Transverse colon (tissue), 4 donors: ENCODE measurements around the gene HACL1. TPM values are rescaled to one million over a fixed set of nuclear protein-coding genes. Genes with fewer than 3 reads are reported as not detected.
A peak's percentile ranks its signal among the peaks of the same experiment; 100 is the strongest.

Source experiments
- DNase-seq: peaks from one replicate; pipeline ENCODE4 v3.0.0-alpha.2; 2019
- H3K27ac ChIP-seq, 4 donors: fragments of 200-600 bp; sonication (generic); 2 replicates each; pipeline ENCODE4 v1.5.1; 2016 to 2018; ENCODE audit warnings: inconsistent platforms in 4 of 4
- H3K27me3 ChIP-seq: fragments of 200-600 bp; sonication (generic); 2 replicates; pipeline ENCODE4 v1.5.1; 2017; ENCODE audit warnings: inconsistent platforms
- H3K36me3 ChIP-seq, 4 donors: fragments of 200-600 bp; sonication (generic); 2 replicates each; pipeline ENCODE4 v1.5.1; 2017 to 2019; ENCODE audit warnings: inconsistent platforms in 4 of 4
- H3K4me1 ChIP-seq, 4 donors: fragments of 200-600 bp; sonication (generic); 2 replicates each; pipeline ENCODE4 v1.5.1; 2017 to 2020; ENCODE audit warnings: inconsistent platforms in 4 of 4
- H3K4me3 ChIP-seq, 4 donors: fragments of 200-600 bp; sonication (generic); 1 replicate in 1 of 4; 2 replicates in 3 of 4; pipeline versions ENCODE4 v1.5.1 to v1.6.1; 2017 to 2019; ENCODE audit warnings: inconsistent platforms in 4 of 4
- H3K9me3 ChIP-seq, 2 donors: fragments of 200-600 bp; sonication (generic); 2 replicates each; pipeline ENCODE4 v1.5.1; 2017 to 2019; ENCODE audit warnings: inconsistent platforms in 2 of 2
- CTCF ChIP-seq, 5 experiments: fragments of 200-600 bp in 3 of 5; fragments of 450-650 bp in 2 of 5; sonication (generic) in 3 of 5; IDR thresholded peaks; 1 replicate in 2 of 5; 2 replicates in 3 of 5; pipeline ENCODE4 v1.5.1; 2016 to 2017; ENCODE audit warnings: antibody characterized with exemption in 5 of 5, inconsistent platforms in 3 of 5, mild to moderate bottlenecking in 2 of 5, moderate library complexity in 1 of 5
- EP300 ChIP-seq: sonication (generic); formaldehyde crosslinking; IDR thresholded peaks from one replicate; pipeline ENCODE4 v1.6.1; 2017; ENCODE audit warnings: antibody characterized with exemption, low read depth
- POLR2A ChIP-seq: fragments of 450-650 bp; IDR thresholded peaks from one replicate; pipeline ENCODE4 v1.6.1; 2016; ENCODE audit warnings: antibody characterized with exemption, mild to moderate bottlenecking, moderate library complexity
- POLR2AphosphoS5 ChIP-seq, 3 donors: sonication (generic); formaldehyde crosslinking; IDR thresholded peaks; one replicate each; pipeline ENCODE4 v1.6.1; 2016; ENCODE audit warnings: antibody characterized with exemption in 3 of 3
- WGBS, 2 donors: methylation state at CpG; one replicate each; pipeline ENCODE4 v1.1.5; 2018; ENCODE audit warnings: low coverage in 1 of 2; 5-methylcytosine and 5-hydroxymethylcytosine counted together
- in situ Hi-C, 4 donors: fragments of 200-750 bp; cut with MboI; loops; one replicate each; pipeline versions ENCODE4 v1.15.0 to v1.15.1; 2017; ENCODE audit warnings: low sequenced_read_pairs in 3 of 4, low pct_ligation_motif_present in 1 of 4, low pct_unique_long_range_greater_than_20kb in 1 of 4
- intact Hi-C: fragments of 100-400 bp; cut with DNase I; formaldehyde crosslinking; loops from one replicate; pipeline ENCODE4 v1.15.1; 2023; ENCODE audit warnings: low total_unique reads
- total RNA-seq, 4 donors: library from RNA; depleted of rRNA; stranded (reverse); fragments of >200 nt; gene quantifications; one replicate each; pipeline ENCODE4 v1.1.0, GENCODE V29; 2016

The HACL1 gene
- total RNA-seq, 4 donors from 2014 or later = 7.5 to 21.3 (median 17.1) TPM

- no peaks in the 10 kb centered on the region for H3K27me3 ChIP-seq
- no peaks in the 10 kb centered on the region for H3K36me3 ChIP-seq
- peak overlapping the region; percentile 73 to 84 (median 78) for H3K27ac ChIP-seq
- intact Hi-C loops (no loop called here), in situ Hi-C loops (loop anchor here in 3 of 4 donors (10.0 to 25.0 kb wide), 3 partner anchors 166 to 624 kb away; partner anchors contain the start of genes DPH3 (in 1 of the 3) and OXNAD1 (in 1 of the 3))
- DNase-seq = peak; percentile 42
- H3K9me3 ChIP-seq = no peaks in the 10 kb centered on the region
- TF ChIP-seq EP300 (peak; percentile 68), CTCF (IDR thresholded peaks at IDR 0.05) (no peak), POLR2A (no peak), POLR2AphosphoS5 (IDR thresholded peaks at IDR 0.05) (peak; percentile 27 to 57 (median 52))
- no peak overlapping the region for H3K4me3 ChIP-seq
- 72% methylated on average over 6 of the region's 6 CpGs; no CpG with 5 or more reads in 1 of the 2 donors for WGBS, 2 donors
- peaks cover 15 to 30% (median 19%) of the 10 kb centered on the region in 4 donors for H3K4me1 ChIP-seq
Observed at GRCh38 chr3:15638193-15638890, 37.0 kb upstream of the HACL1 start.

- no peaks in the 10 kb centered on the region for H3K36me3 ChIP-seq
- H3K9me3 ChIP-seq = no peaks in the 10 kb centered on the region
- 53 to 72% methylated on average over 5 to 7 of the region's 7 CpGs for WGBS, 2 donors
- peaks cover 15 to 31% (median 19%) of the 10 kb centered on the region in 4 donors for H3K4me1 ChIP-seq
- H3K4me3 ChIP-seq = no peak overlapping the region
- no peaks in the 10 kb centered on the region for H3K27me3 ChIP-seq
- H3K27ac ChIP-seq = peak overlapping the region; percentile 73 to 84 (median 78)
- no peak for TF ChIP-seq EP300
- no peak for TF ChIP-seq POLR2AphosphoS5 (IDR thresholded peaks at IDR 0.05)
- TF ChIP-seq POLR2A = no peak
- TF ChIP-seq CTCF (IDR thresholded peaks at IDR 0.05) = no peak
- in situ Hi-C loops (loop anchor here in 3 of 4 donors (10.0 to 25.0 kb wide), 3 partner anchors 167 to 625 kb away; partner anchors contain the start of genes DPH3 (in 1 of the 3) and OXNAD1 (in 1 of the 3)), intact Hi-C loops (no loop called here)
- no peak for DNase-seq
Observed at GRCh38 chr3:15637131-15637951, 36.0 kb upstream of the HACL1 start.

- peak overlapping the region; percentile 73 to 84 (median 78) for H3K27ac ChIP-seq
- DNase-seq = no peak
- TF ChIP-seq CTCF (IDR thresholded peaks at IDR 0.05) (no peak), POLR2A (no peak), POLR2AphosphoS5 (IDR thresholded peaks at IDR 0.05) (no peak), EP300 (no peak)
- H3K4me1 ChIP-seq = peaks cover 15 to 31% (median 19%) of the 10 kb centered on the region in 4 donors
- H3K36me3 ChIP-seq = no peaks in the 10 kb centered on the region
- intact Hi-C loops (no loop called here), in situ Hi-C loops (loop anchor here in 3 of 4 donors (10.0 to 25.0 kb wide), 3 partner anchors 169 to 626 kb away; partner anchors contain the start of genes DPH3 (in 1 of the 3) and OXNAD1 (in 1 of the 3))
- WGBS, 2 donors = 40 to 53% methylated on average over 1 to 14 of the region's 14 CpGs
- H3K4me3 ChIP-seq = no peak overlapping the region
- no peaks in the 10 kb centered on the region for H3K9me3 ChIP-seq
- H3K27me3 ChIP-seq = no peaks in the 10 kb centered on the region
Observed at GRCh38 chr3:15636028-15636709, 34.8 kb upstream of the HACL1 start.
